Liver (tissue), 9 donors: Measurements from ENCODE around the gene CST3. TPM values are rescaled to one million over a fixed set of nuclear protein-coding genes. Genes with fewer than 3 reads are reported as not detected.

ENCODE experiments used
- DNase-seq: peaks from one replicate; pipeline ENCODE4 v3.0.0-alpha.2; 2017; ENCODE audit warnings: low spot score
- H3K27ac ChIP-seq, 2 donors: one replicate each; pipeline ENCODE4 v1.7.0; 2013; ENCODE audit warnings: inconsistent platforms in 2 of 2, low read length in 2 of 2, control low read depth in 1 of 2, low read depth in 1 of 2, mild to moderate bottlenecking in 1 of 2
- H3K27me3 ChIP-seq, 4 donors: one replicate each; pipeline versions ENCODE4 v1.6.1 to v1.7.0; 2013; ENCODE audit warnings: low read length in 3 of 4, inconsistent platforms in 1 of 4, mild to moderate bottlenecking in 1 of 4, moderate library complexity in 1 of 4; ENCODE audit not compliant: control insufficient read depth in 4 of 4, insufficient read depth in 4 of 4
- H3K36me3 ChIP-seq, 4 donors: one replicate each; pipeline versions ENCODE4 v1.6.1 to v1.7.0; 2013; ENCODE audit warnings: low read length in 3 of 4, mild to moderate bottlenecking in 3 of 4, low read depth in 1 of 4, moderate library complexity in 1 of 4; ENCODE audit not compliant: control insufficient read depth in 4 of 4, insufficient read depth in 3 of 4
- H3K4me1 ChIP-seq, 4 donors: one replicate each; pipeline versions ENCODE4 v1.6.1 to v1.7.0; 2013; ENCODE audit warnings: low read length in 3 of 4, mild to moderate bottlenecking in 3 of 4, moderate library complexity in 1 of 4; ENCODE audit not compliant: control insufficient read depth in 4 of 4, insufficient read depth in 4 of 4
- H3K4me3 ChIP-seq, 3 donors: one replicate each; pipeline versions ENCODE4 v1.6.1 to v1.7.0; 2013; ENCODE audit warnings: low read length in 3 of 3, control low read depth in 1 of 3, low read depth in 1 of 3, mild to moderate bottlenecking in 1 of 3
- H3K9ac ChIP-seq, 2 donors: one replicate each; pipeline ENCODE4 v1.7.0; 2013; ENCODE audit warnings: low read length in 2 of 2, mild to moderate bottlenecking in 2 of 2, moderate library complexity in 2 of 2, control low read depth in 1 of 2, low read depth in 1 of 2
- H3K9me3 ChIP-seq, 4 donors: one replicate each; pipeline versions ENCODE4 v1.6.1 to v1.7.0; 2013; ENCODE audit warnings: low read length in 3 of 4; ENCODE audit not compliant: control insufficient read depth in 4 of 4
- EGR1 ChIP-seq, 2 donors: IDR thresholded peaks; 2 replicates each; pipeline ENCODE4 v1.6.1; 2016 to 2018; ENCODE audit warnings: antibody characterized with exemption in 2 of 2, low read depth in 2 of 2
- FOXA1 ChIP-seq: IDR thresholded peaks from 2 replicates; pipeline ENCODE4 v1.6.1; 2016; ENCODE audit warnings: antibody characterized with exemption
- FOXA2 ChIP-seq: IDR thresholded peaks from 2 replicates; pipeline ENCODE4 v1.6.1; 2016; ENCODE audit warnings: antibody characterized with exemption
- GABPA ChIP-seq, 2 donors: IDR thresholded peaks in 1 of 2; conservative IDR thresholded peaks in 1 of 2; 2 replicates each; pipeline ENCODE4 v1.6.1; 2016; ENCODE audit warnings: antibody characterized with exemption in 2 of 2, mild to moderate bottlenecking in 1 of 2, moderate library complexity in 1 of 2
- HNF4A ChIP-seq, 2 donors: conservative IDR thresholded peaks; 2 replicates each; pipeline ENCODE4 v1.6.1; 2016; ENCODE audit warnings: antibody characterized with exemption in 2 of 2, mild to moderate bottlenecking in 2 of 2
- JUND ChIP-seq, 2 donors: IDR thresholded peaks; 2 replicates each; pipeline ENCODE4 v1.6.1; 2016; ENCODE audit warnings: antibody characterized with exemption in 2 of 2
- NR2F2 ChIP-seq: IDR thresholded peaks from 2 replicates; pipeline ENCODE4 v1.6.1; 2016; ENCODE audit warnings: antibody characterized with exemption
- RAD21 ChIP-seq, 2 donors: IDR thresholded peaks; 2 replicates each; pipeline ENCODE4 v1.6.1; 2016; ENCODE audit warnings: antibody characterized with exemption in 2 of 2, mild to moderate bottlenecking in 2 of 2
- RXRA ChIP-seq, 2 donors: IDR thresholded peaks; 2 replicates each; pipeline ENCODE4 v1.6.1; 2017 to 2018; ENCODE audit warnings: antibody characterized with exemption in 2 of 2, mild to moderate bottlenecking in 1 of 2
- SP1 ChIP-seq: IDR thresholded peaks from 2 replicates; pipeline ENCODE4 v1.6.1; 2018; ENCODE audit warnings: antibody characterized with exemption, mild to moderate bottlenecking
- TAF1 ChIP-seq: conservative IDR thresholded peaks from 2 replicates; pipeline ENCODE4 v1.6.1; 2016; ENCODE audit warnings: antibody characterized with exemption, mild to moderate bottlenecking
- YY1 ChIP-seq: IDR thresholded peaks from 2 replicates; pipeline ENCODE4 v1.6.1; 2016; ENCODE audit warnings: antibody characterized with exemption, mild to moderate bottlenecking
- WGBS: extraction: QIAGEN DNeasy Blood & Tissue Kit; methylation state at CpG from one replicate; pipeline ENCODE4 v1.1.7; 2013; 5-methylcytosine and 5-hydroxymethylcytosine counted together
- polyA plus RNA-seq, 2 donors: library from polyadenylated mRNA; stranded (reverse) in 1 of 2; unstranded in 1 of 2; fragments of 200-250 nt in 1 of 2; fragments of >200 nt in 1 of 2; fragmentation: Nextera tagmentation in 1 of 2; extraction: Ambion mirVana in 1 of 2; gene quantifications; one replicate each; pipeline versions ENCODE4 v1.2.1 to v1.2.3, GENCODE V29; 2013 to 2015
- total RNA-seq, 2 donors: library from RNA; depleted of rRNA; stranded (reverse); fragments of >200 nt; gene quantifications; one replicate each; pipeline ENCODE4 v1.2.3, GENCODE V29; 2014
- TF ChIP-seq, protein P1 (sequence below): IDR thresholded peaks from 2 replicates; pipeline ENCODE4 v1.6.1; 2016; ENCODE audit warnings: antibody characterized with exemption, mild to moderate bottlenecking
- TF ChIP-seq, protein P2 (sequence below): IDR thresholded peaks from 2 replicates; pipeline ENCODE4 v1.6.1; 2016; ENCODE audit warnings: antibody characterized with exemption
- TF ChIP-seq, protein P3 (sequence below): fragments of 150-350 bp; IDR thresholded peaks from 2 replicates; pipeline ENCODE4 v1.5.1; 2017; ENCODE audit warnings: improper control_type of control experiment, low read depth, low read length; ENCODE audit not compliant: missing input control
- donor health status: healthy.
- donor health status: healthy.
- donor health status: healthy.
- donor health status: healthy.
- donor health status: healthy.

CST3 gene
- total and polyA plus RNA-seq, 4 donors = 153 to 1,712 (median 513) TPM

DNA sequence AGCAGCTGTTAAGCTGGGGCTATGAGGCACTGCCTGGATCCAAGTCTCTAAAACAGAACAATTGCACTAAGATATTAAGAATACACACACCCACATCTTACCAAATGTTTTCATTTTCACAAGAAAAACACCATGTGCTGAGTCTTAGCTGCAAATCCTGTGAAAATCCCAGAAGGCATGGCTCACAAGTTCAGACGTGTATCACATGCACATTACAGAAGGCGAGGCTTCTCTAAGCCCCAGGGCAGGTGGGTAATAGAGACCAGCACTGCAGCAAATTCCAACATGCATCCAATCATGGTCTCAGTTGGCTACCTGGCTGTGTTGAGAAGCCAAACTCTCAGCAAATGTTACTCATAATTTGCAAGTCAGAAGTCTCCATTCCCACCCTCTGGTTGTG is 16.2 kb upstream of the CST3 start:
- no peaks in the 10 kb centered on the region for H3K36me3 ChIP-seq
- no peak overlapping the region for H3K9ac ChIP-seq
- no peaks in the 10 kb centered on the region for H3K27me3 ChIP-seq
- no peak overlapping the region for H3K27ac ChIP-seq
- H3K4me3 ChIP-seq = no peak overlapping the region
- no peak for DNase-seq
- no peak for TF ChIP-seq RXRA (IDR thresholded peaks at IDR 0.05)
- 86% methylated on average over 2 of the region's 2 CpGs for WGBS
- no peaks in the 10 kb centered on the region for H3K9me3 ChIP-seq
- H3K4me1 ChIP-seq = peaks cover 0 to 2% (median 1%) of the 10 kb centered on the region in 4 donors

DNA sequence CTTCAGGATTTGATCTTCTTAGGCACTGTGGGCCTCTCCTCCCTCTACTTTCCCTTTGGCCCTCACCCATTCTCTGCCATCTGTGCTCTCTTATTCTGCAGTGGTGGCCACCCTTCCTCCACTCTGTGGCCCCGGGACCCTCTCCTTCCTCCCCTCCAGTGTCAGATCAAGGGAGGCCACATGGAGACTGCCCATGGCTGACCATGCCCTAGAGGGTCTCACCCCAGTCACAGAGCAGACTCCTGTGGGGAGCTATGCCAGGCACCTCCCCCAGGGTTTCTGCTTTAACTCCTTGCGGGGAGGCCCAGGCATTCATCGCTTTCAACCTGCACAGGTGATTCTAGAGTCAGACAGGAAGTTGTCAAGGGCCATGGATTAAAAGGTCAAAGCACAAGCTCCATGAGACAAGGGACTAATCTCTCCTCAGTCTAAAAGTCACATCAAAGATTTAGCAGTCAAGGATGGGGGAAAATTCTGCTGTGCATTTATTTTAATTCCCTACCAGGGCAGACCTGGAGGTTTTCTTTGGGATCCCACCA is 15.7 kb upstream of the CST3 start:
- Histone ChIP-seq H3K4me1 (peaks cover 0 to 2% (median 1%) of the 10 kb centered on the region in 4 donors), H3K36me3 (no peaks in the 10 kb centered on the region), H3K27ac (no peak overlapping the region), H3K4me3 (no peak overlapping the region), H3K9ac (no peak overlapping the region), H3K27me3 (no peaks in the 10 kb centered on the region), H3K9me3 (no peaks in the 10 kb centered on the region)
- 93% methylated on average over 3 of the region's 3 CpGs for WGBS
- DNase-seq = no peak
- TF ChIP-seq FOXA1 = no peak
- no peak for TF ChIP-seq SP1
- no peak for TF ChIP-seq JUND (IDR thresholded peaks at IDR 0.05)
- no peak for TF ChIP-seq RXRA (IDR thresholded peaks at IDR 0.05)
- no peak for TF ChIP-seq FOXA2
- TF ChIP-seq EGR1 (IDR thresholded peaks at IDR 0.05; ENCODE audit: low read depth in 2 of 2) = no peak
- TF ChIP-seq HNF4A (conservative IDR thresholded peaks at IDR 0.05) = no peak
- no peak for TF ChIP-seq YY1

DNA sequence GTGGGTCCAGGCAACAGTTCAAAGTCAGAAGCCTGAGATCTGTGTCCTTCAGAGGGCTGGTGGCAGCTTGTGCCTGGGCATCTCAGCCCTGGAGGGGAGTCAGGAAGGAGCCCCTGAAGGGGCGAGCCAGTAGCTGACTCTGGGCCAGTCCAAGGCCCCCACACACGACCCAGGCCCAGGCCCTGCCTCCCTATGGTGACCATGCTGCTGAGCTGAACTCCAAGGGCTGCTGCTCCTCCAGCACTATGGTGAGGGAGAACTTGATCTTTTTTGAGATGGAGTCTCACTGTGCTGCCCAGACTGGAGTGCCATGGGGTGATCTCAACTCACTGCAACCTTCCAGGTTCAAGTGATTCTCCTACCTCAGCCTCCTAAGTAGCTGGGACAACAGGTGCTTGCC is 15.2 kb upstream of the CST3 start:
- TF ChIP-seq HNF4A (conservative IDR thresholded peaks at IDR 0.05) = no peak
- TF ChIP-seq GABPA (IDR thresholded peaks at IDR 0.05 in 1 of 2, conservative IDR thresholded peaks at IDR 0.05 in 1 of 2) = no peak
- TF ChIP-seq EGR1 (IDR thresholded peaks at IDR 0.05; ENCODE audit: low read depth in 2 of 2) = no peak
- TF ChIP-seq, protein P1, sequence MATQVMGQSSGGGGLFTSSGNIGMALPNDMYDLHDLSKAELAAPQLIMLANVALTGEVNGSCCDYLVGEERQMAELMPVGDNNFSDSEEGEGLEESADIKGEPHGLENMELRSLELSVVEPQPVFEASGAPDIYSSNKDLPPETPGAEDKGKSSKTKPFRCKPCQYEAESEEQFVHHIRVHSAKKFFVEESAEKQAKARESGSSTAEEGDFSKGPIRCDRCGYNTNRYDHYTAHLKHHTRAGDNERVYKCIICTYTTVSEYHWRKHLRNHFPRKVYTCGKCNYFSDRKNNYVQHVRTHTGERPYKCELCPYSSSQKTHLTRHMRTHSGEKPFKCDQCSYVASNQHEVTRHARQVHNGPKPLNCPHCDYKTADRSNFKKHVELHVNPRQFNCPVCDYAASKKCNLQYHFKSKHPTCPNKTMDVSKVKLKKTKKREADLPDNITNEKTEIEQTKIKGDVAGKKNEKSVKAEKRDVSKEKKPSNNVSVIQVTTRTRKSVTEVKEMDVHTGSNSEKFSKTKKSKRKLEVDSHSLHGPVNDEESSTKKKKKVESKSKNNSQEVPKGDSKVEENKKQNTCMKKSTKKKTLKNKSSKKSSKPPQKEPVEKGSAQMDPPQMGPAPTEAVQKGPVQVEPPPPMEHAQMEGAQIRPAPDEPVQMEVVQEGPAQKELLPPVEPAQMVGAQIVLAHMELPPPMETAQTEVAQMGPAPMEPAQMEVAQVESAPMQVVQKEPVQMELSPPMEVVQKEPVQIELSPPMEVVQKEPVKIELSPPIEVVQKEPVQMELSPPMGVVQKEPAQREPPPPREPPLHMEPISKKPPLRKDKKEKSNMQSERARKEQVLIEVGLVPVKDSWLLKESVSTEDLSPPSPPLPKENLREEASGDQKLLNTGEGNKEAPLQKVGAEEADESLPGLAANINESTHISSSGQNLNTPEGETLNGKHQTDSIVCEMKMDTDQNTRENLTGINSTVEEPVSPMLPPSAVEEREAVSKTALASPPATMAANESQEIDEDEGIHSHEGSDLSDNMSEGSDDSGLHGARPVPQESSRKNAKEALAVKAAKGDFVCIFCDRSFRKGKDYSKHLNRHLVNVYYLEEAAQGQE = no peak
- TF ChIP-seq, protein P2, sequence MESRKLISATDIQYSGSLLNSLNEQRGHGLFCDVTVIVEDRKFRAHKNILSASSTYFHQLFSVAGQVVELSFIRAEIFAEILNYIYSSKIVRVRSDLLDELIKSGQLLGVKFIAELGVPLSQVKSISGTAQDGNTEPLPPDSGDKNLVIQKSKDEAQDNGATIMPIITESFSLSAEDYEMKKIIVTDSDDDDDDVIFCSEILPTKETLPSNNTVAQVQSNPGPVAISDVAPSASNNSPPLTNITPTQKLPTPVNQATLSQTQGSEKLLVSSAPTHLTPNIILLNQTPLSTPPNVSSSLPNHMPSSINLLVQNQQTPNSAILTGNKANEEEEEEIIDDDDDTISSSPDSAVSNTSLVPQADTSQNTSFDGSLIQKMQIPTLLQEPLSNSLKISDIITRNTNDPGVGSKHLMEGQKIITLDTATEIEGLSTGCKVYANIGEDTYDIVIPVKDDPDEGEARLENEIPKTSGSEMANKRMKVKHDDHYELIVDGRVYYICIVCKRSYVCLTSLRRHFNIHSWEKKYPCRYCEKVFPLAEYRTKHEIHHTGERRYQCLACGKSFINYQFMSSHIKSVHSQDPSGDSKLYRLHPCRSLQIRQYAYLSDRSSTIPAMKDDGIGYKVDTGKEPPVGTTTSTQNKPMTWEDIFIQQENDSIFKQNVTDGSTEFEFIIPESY = no peak
- TF ChIP-seq RAD21 (IDR thresholded peaks at IDR 0.05) = no peak
- no peak for TF ChIP-seq SP1
- TF ChIP-seq YY1 = no peak
- no peak for TF ChIP-seq NR2F2
- TF ChIP-seq TAF1 = no peak
- TF ChIP-seq, protein P3, sequence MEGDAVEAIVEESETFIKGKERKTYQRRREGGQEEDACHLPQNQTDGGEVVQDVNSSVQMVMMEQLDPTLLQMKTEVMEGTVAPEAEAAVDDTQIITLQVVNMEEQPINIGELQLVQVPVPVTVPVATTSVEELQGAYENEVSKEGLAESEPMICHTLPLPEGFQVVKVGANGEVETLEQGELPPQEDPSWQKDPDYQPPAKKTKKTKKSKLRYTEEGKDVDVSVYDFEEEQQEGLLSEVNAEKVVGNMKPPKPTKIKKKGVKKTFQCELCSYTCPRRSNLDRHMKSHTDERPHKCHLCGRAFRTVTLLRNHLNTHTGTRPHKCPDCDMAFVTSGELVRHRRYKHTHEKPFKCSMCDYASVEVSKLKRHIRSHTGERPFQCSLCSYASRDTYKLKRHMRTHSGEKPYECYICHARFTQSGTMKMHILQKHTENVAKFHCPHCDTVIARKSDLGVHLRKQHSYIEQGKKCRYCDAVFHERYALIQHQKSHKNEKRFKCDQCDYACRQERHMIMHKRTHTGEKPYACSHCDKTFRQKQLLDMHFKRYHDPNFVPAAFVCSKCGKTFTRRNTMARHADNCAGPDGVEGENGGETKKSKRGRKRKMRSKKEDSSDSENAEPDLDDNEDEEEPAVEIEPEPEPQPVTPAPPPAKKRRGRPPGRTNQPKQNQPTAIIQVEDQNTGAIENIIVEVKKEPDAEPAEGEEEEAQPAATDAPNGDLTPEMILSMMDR = no peak
- TF ChIP-seq FOXA1 = no peak
- Histone ChIP-seq H3K9me3 (no peaks in the 10 kb centered on the region), H3K27me3 (no peaks in the 10 kb centered on the region), H3K4me3 (no peak overlapping the region), H3K27ac (no peak overlapping the region), H3K9ac (no peak overlapping the region), H3K4me1 (peaks cover 0 to 2% (median 1%) of the 10 kb centered on the region in 4 donors), H3K36me3 (no peaks in the 10 kb centered on the region)
- WGBS = 84% methylated on average over 2 of the region's 2 CpGs
- DNase-seq = no peak
